HFFc6 (cell line): ENCODE results near the gene SH3BGRL3. TPM values are rescaled to one million over a fixed set of nuclear protein-coding genes. Genes with fewer than 3 reads are reported as not detected.
A peak's percentile ranks its signal among the peaks of the same experiment; 100 is the strongest.

Experiments
- DNase-seq: peaks from one replicate; pipeline ENCODE4 v3.0.0-alpha.2; 2018
- H3K27ac Mint-ChIP-seq: 2 replicates; pipeline ENCODE4 v1.8.0; 2020; ENCODE audit warnings: mild to moderate bottlenecking, mixed read lengths
- H3K27me3 Mint-ChIP-seq: 2 replicates; pipeline ENCODE4 v1.8.0; 2021; ENCODE audit warnings: mild to moderate bottlenecking, moderate library complexity, mixed read lengths; ENCODE audit not compliant: insufficient read depth
- H3K36me3 Mint-ChIP-seq: 2 replicates; pipeline ENCODE4 v1.8.0; 2021; ENCODE audit warnings: low read depth, mixed read lengths
- H3K4me1 Mint-ChIP-seq: 2 replicates; pipeline ENCODE4 v1.8.0; 2020; ENCODE audit warnings: low read depth, mixed read lengths
- H3K4me3 Mint-ChIP-seq: 2 replicates; pipeline ENCODE4 v1.8.0; 2020; ENCODE audit warnings: mild to moderate bottlenecking, moderate library complexity, mixed read lengths
- H3K9me3 Mint-ChIP-seq: 2 replicates; pipeline ENCODE4 v1.8.0; 2020; ENCODE audit warnings: mild to moderate bottlenecking, mixed read lengths
- total RNA-seq, 6 experiments: library from RNA; stranded (reverse); fragmentation: NEBNext Ultra II Directional; extraction: Animal tissue kit (Norgen Biotek cat#: 25700); gene quantifications; 2 replicates in 1 of 6; 3 replicates in 5 of 6; pipeline ENCODE4 v1.2.3, GENCODE V29; 2021
- TF ChIP-seq, protein P1 (sequence below): fragments of 200-600 bp; sonication (generic); IDR thresholded peaks from 2 replicates; pipeline ENCODE4 v1.5.0; 2021; ENCODE audit warnings: antibody characterized with exemption, mild to moderate bottlenecking

The SH3BGRL3 gene
- total RNA-seq, 6 experiments from 2014 or later: 731 to 914 (median 779) TPM

DNA sequence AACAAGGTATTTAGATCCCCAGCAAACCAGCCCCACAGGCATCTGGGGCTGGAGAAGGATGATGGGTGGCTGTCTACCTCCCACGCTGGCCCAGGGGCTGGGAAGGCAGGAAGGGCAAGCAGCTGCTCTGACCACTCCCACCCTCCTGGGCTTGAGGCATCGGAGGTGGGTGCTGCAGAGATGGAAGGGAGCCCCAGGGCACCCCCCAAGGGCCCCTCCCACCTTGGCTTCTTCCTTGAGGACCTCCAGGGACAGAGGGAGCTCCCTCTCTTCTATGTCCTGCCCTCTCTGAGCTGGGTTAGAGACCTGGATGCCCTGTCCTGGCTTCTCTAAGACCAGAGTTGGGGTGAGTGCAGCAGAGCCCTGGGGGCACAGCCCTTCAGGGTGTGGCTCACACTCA lies 41.0 kb downstream of the SH3BGRL3 start:
- Mint-ChIP-seq H3K4me1 (peaks cover 8% of the 10 kb centered on the region), H3K27me3 (peaks cover 10% of the 10 kb centered on the region; the same call in 1 of the 2 replicates), H3K4me3 (no peak overlapping the region), H3K9me3 (no peaks in the 10 kb centered on the region), H3K27ac (no peak overlapping the region), H3K36me3 (no peaks in the 10 kb centered on the region)
- TF ChIP-seq, protein P1, sequence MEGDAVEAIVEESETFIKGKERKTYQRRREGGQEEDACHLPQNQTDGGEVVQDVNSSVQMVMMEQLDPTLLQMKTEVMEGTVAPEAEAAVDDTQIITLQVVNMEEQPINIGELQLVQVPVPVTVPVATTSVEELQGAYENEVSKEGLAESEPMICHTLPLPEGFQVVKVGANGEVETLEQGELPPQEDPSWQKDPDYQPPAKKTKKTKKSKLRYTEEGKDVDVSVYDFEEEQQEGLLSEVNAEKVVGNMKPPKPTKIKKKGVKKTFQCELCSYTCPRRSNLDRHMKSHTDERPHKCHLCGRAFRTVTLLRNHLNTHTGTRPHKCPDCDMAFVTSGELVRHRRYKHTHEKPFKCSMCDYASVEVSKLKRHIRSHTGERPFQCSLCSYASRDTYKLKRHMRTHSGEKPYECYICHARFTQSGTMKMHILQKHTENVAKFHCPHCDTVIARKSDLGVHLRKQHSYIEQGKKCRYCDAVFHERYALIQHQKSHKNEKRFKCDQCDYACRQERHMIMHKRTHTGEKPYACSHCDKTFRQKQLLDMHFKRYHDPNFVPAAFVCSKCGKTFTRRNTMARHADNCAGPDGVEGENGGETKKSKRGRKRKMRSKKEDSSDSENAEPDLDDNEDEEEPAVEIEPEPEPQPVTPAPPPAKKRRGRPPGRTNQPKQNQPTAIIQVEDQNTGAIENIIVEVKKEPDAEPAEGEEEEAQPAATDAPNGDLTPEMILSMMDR: no peak
- no peak for DNase-seq

DNA sequence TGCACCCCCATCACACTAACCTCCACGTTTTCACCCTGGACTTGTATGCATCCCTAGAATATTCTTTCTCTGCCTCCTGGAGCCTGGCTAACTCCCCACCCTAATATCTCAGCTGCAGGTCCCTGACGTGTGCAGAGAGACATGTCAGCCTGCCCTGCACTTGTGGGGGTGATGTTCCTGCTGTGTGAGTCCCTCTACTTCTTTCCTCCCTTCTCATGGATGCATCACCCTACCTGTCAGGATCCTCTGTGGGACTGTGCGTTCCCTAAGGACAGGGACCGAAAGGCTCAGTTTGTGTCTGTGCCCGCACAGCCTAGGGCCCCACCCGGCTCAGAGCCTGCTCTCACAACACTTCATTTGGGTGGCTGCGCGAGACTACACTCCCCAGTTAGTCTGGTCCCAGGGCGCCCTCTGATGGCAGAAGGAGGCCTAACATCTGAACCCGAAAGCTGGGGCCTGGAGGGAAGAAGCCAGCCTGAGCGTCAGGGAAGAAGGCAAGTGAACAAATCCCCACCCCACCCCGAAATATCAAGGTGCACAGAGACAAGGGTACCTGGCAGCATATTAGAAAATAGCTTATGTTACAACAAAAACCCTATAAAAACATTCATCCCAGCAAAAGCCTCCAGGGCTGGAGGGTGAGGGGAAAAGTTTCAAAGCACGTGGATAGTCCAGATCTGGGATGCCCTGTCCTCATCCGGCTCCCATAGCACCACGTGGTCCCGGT lies 41.6 kb downstream of the SH3BGRL3 start:
- H3K4me1 Mint-ChIP-seq: peaks cover 8% of the 10 kb centered on the region
- peak; percentile 80 for DNase-seq
- H3K36me3 Mint-ChIP-seq: no peaks in the 10 kb centered on the region
- peak overlapping the region; percentile 71 for H3K4me3 Mint-ChIP-seq
- TF ChIP-seq, protein P1: peak; percentile 91
- H3K9me3 Mint-ChIP-seq: no peaks in the 10 kb centered on the region
- H3K27me3 Mint-ChIP-seq: peaks cover 10% of the 10 kb centered on the region; the same call in 1 of the 2 replicates
- peak overlapping the region; percentile 26; the same call in 1 of the 2 replicates for H3K27ac Mint-ChIP-seq

DNA sequence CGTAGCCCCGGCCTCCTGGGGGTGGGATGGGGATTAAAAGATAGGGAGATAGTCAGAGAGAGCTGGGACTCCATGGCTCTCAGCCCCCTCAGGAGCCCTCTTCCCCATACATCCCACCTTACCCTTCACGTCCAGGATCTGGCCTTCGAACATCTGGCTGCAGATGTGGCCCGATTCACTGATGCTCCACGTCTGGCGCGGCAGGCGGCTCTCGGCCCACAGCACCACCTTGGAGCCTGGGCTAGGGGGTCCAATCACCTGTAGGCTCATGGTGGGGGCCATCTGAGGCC lies 42.1 kb downstream of the SH3BGRL3 start:
- Mint-ChIP-seq H3K4me1 (peaks cover 8% of the 10 kb centered on the region), H3K27me3 (peaks cover 10% of the 10 kb centered on the region; the same call in 1 of the 2 replicates), H3K9me3 (no peaks in the 10 kb centered on the region), H3K36me3 (no peaks in the 10 kb centered on the region), H3K4me3 (no peak overlapping the region), H3K27ac (no peak overlapping the region)
- DNase-seq: no peak
- TF ChIP-seq, protein P1: no peak

DNA sequence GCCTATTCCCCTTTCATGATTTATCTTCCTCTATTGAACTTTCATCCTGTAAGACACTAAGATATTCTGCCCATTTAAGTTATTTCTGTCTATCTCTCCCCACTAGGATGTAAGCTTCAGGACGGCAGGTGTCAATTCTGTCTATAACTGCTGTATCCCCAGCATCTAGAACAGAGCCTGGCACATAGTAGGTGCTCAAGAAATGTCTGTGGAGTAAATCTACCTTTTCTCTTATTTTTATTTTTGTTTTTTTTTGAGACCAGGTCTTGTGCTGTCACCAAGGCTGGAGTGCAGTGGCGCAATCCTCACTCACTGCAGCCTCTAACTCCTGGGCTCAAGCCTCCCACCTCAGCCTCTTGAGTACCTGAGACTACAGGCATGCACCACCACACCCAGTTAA lies 43.5 kb downstream of the SH3BGRL3 start:
- Mint-ChIP-seq H3K36me3 (no peaks in the 10 kb centered on the region), H3K27me3 (peaks cover 7% of the 10 kb centered on the region; the same call in 1 of the 2 replicates), H3K27ac (no peak overlapping the region), H3K4me1 (peaks cover 8% of the 10 kb centered on the region), H3K9me3 (no peaks in the 10 kb centered on the region), H3K4me3 (no peak overlapping the region)
- TF ChIP-seq, protein P1: no peak
- DNase-seq: no peak

DNA sequence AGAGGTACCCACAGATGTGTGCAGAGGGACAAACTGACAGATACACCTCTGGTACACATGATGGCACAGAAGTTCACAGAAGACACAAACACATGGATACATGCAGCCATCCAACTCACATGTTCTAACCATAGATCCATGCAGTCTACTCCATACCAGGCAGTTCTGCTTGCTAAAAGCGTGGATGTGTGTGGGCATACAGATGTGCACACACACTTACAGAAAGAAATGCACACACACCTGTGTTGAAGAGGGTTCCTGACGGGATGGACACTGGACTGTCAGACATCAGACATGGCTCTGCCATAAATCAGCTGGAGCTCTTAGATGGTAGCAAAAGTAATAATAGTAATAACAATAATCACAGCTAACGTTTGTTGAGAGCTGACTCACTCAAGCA lies 44.7 kb downstream of the SH3BGRL3 start:
- peaks cover 7% of the 10 kb centered on the region; the same call in 1 of the 2 replicates for H3K27me3 Mint-ChIP-seq
- DNase-seq: no peak
- no peaks in the 10 kb centered on the region for H3K9me3 Mint-ChIP-seq
- H3K4me3 Mint-ChIP-seq: no peak overlapping the region
- H3K36me3 Mint-ChIP-seq: no peaks in the 10 kb centered on the region
- TF ChIP-seq, protein P1: no peak
- H3K27ac Mint-ChIP-seq: no peak overlapping the region
- H3K4me1 Mint-ChIP-seq: peaks cover 8% of the 10 kb centered on the region
